HuH-7.5 (cell line): ENCODE data around the gene CCDC73.
"Not testable (repeated sequence)": the region's sequence is repeated elsewhere in the genome, so short reads cannot be mapped to it uniquely, and the experiment has no call there.

ENCODE experiments used
- DNase-seq: peaks from one replicate; pipeline ENCODE4 v3.0.0; 2011; ENCODE audit warnings: low spot score

CCDC73 gene

DNA sequence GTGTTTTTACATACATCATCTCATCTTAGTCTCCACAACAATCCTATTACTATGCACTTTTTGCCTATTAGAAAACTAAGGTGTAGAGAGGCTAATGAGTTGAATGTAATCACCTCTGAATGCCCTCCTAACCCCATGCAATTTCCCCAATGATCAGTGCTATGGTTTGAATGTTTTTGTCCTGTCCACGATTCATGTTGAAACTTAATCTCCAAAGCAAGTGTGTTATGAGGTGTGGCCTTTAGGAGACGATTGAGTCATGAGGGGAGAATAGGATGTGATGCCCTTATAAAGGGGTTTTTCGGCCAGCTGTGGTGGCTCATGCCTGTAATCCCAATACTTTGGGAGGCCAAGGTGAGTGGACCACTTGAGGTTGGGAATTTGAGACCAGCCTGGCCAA lies 2.0 kb upstream of the CCDC73 start:
- no peak for DNase-seq

DNA sequence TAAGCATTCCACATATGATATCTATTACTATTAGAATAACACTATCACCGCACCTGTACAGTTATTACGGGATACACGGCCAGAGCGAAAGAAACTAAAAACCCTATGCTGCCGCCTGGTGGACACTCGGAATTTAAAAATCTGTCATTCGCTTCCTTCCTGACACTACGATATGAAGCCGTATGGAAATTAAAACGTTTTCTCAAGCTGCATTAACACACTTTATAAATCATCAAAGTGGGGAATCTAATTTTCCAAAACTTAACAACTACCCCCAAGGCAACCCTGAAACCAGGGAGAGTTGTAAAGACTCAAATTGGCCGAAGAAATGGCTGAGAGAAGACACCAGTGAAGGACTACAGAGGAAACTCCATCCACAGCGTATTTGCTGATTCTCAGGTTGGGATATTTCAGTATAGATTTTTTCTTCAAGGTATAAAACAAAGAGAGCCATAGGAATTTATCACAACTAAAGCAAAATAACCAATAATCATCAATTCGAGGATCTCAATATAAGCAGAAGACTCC lies 1.4 kb downstream of the CCDC73 start:
- DNase-seq: no peak

DNA sequence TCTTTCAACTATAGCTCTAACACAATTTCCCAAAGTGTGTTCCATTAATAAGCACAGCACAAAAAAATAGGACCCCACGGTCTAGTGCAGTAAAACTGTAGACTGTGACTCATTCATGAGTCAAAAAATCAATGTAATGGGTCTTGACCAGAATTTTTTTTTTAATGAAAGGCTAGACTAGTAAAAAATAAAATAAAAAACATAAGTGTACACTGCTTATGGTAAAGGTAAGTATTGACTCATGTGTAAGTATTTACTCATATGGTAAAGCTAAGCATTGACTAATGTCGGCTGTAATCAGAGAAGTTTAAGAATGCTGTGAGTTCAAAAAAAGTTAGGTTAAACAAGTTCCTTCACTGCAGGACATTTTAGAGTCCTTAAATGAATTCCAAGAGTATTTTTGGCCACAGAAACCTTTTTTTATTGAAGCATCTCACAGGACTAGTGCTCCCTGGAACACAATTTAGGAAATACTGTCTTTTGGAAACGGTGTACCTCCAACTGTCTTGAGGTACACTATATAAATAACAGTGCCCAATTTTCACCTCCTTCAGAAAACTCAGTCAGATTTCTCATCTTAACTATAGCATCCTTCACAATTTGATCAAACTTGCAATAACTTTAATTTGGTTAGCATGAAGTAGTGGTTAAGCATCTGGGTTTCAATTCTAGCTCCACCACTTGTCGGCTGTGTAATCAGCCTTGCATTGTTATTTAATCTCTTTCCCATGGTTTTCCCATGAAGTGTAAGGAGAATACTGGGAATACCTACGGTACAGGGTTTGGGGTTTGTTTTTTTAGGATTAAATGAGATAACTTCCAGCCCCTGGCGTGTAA lies 2.1 kb downstream of the CCDC73 start:
- no peak for DNase-seq

DNA sequence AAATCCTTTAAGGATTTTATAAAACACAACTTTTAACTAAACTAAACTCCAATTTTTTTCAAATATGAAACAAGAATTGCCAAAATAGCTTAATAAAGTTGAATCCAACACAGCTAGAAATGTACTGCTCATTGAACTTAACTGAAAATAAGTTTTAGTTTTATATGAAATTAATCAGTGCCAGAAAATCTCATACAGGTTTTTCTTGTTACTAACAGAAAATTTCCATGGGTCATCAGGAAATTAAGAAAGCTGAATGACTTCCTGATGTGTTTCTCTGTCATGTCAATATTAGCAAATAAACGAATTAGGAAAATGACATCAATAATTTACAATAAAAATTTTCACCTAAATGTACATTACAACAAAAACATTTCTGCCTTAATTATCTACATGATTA lies 3.5 kb downstream of the CCDC73 start:
- DNase-seq: no peak

DNA sequence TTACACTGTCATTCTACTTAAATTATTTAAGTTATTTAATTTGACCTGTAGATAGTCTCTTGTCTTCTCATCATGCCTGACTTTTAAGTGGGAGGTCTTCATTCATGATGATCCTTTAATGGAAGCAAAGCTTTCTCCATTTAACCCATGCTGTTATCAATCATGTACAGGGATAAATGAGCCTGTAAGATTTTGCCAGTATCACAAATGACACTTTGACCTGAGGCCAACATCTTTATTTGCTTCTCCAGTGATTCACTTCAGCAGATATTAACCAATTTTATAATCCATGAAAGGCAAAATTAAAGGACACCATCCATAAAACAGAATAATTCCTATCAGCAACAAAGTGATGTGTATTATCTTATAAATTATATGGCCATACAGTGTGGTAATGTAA lies 7.7 kb downstream of the CCDC73 start:
- DNase-seq: no peak

DNA sequence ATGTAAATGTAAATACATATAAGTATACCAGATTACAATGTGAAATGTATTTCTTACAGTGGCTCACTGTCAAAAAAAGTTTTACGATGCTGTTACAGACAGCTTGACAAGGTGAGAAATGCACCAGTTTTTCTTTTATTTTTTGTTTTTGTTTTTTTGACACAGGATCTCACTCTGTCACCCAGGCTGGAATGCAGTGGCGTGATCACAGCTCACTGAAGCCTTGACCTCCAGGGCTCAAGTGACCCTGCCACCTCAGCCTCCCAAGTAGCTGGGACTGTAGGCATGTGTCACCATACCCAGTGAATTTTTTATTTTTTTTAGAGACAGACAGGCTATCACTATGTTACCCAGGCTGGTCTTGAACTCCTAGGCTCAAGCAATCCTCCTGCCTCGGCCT lies 9.2 kb downstream of the CCDC73 start:
- no peak for DNase-seq

DNA sequence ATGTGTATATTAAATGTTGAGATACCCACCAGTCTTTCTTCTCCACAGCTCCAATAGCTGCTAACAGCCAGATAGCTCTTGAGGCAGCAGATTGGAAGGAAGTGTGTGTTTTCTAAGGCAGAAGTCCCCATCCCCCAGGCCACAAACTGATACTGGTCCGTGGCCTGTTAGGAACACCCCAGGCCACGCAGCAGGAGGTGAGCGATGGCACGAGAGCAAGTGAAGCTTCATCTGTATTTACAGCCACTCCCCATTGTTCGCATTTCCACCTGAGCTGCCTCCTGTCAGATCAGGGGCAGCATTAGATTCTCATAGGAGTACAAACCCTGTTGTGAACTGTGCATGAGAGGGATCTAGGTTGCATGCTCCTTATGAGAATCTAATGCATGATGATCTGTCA lies 12.7 kb downstream of the CCDC73 start:
- DNase-seq: no peak

DNA sequence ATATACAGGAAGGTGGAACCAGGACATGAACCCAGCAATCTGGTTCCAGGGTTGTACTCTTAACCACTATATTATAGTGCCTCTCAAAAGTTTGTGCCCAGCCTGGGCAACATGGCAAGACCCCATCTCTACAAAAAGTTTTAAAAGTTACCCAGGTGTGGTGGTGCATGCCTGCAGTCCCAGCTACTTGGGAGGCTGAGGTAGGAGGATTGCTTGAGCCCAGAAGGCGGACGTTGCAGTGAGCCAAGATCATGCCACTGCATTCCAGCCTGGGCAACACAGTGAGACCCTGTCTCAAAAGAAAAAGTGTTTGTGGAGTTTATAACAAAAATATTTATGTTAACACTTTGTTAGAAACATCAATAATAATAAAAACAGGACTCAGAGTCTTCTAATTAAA lies 13.6 kb downstream of the CCDC73 start:
- not testable (repeated sequence) for DNase-seq

DNA sequence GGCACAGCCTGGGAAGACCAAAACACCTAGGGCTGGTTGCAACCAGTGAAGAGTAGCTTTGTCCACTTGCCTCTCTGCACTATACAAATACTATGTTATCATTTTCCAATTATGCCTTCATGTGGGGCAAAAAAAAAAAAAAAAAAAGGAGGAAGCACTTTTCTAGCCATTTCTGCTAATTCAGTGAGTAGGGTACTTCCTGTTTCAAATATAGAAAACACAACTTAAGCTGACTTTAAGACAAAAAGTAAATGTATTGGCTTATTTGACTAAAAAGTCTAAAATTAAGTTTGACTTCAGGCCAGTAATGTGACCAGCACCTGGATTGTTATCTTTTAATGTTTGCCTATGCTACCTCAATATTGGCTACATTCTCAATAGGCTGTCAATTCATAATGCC lies 15.3 kb downstream of the CCDC73 start:
- no peak for DNase-seq

DNA sequence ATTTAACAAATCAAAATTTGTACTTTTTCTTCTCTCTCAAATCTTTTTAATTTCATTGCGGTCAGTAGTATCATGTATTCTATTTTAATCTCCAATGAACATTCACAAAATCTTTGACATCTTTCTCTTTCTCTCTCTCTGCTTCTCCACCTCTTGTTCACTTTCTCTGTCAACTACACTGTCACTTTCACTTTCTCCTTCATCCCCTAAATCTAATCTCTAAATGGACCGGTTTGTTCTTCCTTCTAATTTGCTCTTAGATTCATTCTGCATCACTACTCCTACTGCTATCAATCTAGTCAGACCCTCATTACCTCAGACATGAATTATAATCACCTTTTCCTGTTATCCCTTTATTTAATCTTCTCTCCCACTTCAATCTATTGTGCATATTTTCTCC lies 18.6 kb downstream of the CCDC73 start:
- no peak for DNase-seq

DNA sequence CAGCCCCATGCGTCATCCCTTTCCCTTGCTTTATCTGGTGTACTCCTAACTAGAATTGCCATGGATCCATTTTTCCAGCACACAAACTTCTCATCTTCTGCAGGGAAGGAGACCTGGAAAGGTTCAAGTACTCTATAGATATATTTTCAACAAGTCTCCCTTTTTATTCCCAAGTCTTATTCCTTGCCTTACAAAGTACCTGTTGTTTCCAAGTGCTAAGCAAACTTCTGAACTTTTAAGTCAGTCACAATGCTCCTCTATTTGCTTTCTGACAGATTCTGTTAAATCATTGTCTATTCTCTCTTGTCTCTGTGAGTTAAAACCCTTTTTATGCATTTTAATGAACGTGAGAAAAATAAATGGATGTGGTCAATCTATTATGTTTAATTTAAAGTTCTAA lies 20.4 kb downstream of the CCDC73 start:
- DNase-seq: no peak

DNA sequence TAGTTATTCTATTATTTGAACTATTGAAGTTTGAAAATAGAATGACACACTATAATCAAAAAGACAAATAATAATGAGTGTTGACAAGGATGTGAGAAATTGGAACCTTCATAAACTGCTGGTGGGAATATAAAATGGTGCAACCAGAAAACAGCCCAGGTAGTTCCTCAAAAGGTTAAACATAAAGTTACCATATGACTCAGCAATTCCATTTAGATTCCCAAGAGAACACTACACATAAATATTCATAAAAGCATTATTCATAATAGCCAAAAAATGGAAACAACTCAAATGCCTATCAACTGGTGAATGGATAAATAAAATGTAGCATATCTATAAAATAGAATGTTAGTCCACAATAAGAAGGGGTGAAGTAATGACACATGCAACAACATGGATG lies 21.7 kb downstream of the CCDC73 start:
- no peak for DNase-seq

DNA sequence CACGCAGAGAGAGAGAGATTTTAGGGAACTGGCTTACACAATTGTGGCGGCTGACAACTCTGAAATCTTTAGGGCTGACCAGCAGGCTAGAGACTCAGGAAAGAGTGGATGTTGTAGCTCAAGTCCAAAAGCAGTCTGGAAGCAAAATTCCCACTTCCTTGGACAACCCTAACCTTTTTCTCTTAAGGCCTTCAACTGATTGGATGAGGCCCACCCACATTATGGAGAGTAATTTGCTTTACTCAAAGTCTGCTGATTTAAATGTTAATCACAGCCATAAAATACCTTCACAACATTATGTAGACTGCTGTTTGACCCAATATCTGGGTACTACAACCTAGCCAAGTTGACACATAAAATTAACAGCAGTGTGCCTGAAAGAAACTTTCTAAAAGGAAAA lies 32.7 kb downstream of the CCDC73 start:
- DNase-seq: not testable (repeated sequence)

DNA sequence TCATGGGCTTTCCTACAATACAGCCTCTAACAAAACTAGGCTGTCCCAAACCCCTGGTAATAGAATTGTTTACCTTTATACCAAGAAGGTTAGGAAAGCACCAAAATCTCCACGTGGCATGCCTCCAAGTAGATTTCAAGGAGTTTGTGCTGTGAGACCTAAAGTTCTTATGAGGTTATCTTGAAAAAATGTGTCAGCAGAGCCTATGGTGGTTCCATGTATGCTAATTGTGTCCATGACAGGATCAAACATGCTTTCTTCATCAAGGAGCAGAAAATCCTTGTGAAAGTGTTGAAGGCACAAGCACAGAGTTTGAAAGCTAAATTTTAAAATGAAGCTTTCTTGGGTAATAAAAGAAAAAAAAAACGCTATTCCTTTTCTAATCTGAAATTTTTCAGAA lies 36.2 kb downstream of the CCDC73 start:
- DNase-seq: no peak

DNA sequence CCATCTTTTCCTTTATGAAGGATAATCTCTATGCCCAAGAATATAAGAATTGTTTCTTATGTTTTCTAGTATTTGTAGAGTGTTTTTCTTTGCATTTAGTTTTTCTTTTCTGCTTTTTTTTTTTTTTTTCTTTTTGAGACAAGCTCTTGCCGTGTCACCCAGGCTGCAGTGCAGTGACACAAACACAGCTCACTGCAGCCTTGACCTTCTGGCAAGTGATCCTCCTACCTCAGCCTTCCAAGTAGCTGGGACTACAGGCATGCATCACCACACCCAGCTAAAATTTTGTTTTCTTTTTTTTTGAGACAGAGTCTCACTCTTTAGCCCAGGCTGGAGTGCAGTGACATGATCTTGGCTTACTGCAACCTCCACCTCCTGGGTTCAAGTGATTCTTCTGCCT lies 41.3 kb downstream of the CCDC73 start:
- DNase-seq: not testable (repeated sequence)

DNA sequence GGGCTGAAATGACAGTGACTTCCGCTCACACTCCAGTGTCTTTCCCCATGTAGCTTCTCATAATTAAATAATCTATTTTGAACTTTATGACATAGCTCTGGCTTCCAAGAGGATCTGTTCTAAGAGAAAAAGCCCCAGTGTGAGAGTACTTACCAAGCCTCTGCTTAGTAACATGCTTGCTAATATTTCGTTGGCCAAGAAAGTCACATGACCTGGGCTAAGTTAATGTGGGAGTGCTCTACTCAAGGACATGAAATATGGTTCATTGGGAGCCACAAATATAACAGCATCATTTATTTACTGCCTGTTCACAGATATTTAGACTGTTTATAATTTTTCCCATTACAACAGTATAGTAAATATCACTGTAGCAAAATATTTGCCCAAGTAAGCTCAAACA lies 42.5 kb downstream of the CCDC73 start:
- no peak for DNase-seq

DNA sequence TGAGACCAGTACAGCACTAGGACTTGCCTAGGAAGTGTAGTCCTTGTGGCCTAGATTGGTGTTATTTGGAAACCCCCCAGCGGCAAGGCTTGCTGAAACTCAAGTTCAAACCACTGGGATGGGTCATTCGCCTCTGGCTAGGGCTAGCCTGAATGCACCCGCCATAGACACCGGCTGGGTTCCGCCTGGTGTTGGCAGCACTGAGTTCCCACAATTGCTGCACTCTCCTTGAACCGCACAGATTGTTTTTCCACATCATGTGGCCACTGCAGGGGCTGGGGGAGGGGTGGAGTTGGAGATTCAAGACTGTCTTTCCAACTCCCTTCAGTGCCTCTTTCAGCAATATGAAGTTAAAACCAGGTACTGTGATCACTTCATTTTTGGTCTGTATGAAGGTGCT lies 43.1 kb downstream of the CCDC73 start:
- no peak for DNase-seq

DNA sequence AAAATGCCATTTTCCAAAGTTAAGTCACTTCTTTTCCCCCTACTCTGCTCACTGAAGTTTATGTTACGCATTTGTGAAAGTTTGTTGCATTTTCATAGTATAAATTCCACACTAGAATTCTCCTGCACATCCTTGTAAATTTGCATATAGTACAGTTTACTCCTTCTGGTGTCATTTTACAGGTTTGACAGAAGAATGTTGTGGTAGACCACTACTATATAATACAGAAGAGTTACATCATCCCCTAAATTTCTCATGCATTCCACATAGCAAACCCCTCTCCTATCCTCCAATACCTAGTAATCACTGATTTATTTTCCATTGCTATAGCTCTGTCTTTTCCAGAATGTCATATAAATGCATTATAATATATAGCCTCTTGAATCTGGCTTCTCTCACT lies 64.5 kb downstream of the CCDC73 start:
- DNase-seq: no peak

DNA sequence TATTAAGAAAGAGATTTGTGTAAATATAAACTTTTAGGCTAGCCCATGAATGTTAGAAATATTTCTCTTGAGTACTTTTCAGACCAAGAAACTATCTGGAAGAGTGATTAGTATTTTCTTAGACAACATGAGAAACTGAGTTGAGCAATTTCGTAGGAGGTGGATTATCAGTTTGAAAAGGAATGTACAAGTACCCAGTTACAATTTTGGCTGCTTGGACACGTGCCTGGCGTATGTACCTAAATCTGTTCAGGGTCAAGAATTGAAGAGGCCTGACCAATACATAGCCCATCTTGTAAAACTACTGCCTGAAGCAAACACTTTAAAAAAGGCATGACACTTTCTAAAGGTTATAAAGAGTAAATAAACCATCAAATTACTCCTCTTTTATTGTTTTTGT lies 71.1 kb downstream of the CCDC73 start:
- no peak for DNase-seq

DNA sequence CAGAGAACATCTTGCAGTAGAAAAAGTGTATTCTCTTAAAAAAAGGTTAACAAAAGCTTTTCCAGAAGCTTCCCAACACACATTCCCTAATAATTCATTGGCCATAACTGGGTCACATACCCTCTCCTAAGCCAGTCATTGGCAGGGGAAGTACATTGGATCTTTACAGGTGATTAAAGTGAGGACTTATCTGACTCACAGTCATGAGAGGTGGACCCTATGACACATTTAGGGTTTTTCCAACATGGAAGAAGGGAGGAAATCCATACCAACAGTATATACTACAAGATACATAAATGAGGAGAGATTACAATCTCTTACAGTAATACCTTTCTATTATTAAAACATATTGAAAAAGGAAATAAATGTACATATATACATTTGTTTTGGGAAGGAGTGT lies 72.2 kb downstream of the CCDC73 start:
- no peak for DNase-seq

DNA sequence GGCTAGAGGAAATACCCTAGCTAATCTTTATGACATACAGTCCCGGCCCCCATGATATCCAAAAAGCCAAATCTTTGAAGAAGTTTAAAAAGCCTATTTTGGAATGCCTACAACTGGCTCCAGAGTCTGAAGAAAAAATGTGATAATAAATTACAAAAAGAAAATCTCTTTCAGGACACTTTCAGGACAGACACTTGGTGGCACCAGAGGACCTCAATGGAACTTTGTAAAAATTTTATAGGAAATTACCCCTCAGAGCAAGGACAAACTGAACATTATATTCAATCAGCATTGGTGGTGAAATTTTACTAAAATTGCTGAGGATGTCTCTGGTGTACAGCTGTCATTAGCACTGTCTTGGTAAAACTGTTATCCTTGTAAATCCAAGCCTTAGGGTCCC lies 81.0 kb downstream of the CCDC73 start:
- no peak for DNase-seq

DNA sequence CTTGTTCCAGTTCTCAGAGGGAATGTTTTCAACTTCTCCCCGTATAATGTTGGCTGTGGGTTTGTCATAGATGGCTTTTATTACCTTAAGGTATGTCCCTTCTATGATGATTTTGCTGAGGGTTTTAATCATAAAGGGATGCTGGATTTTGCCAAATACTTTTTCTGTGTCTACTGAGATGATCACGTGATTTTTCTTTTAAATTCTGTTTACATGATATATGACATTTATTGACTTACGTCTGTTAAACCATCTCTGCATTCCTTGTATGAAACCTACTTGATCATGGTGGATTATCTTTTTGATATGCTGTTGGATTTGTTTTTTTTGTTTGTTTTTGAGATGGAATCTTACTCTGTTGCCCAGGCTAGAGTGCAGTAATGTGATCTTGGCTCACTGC lies 85.5 kb downstream of the CCDC73 start:
- DNase-seq: not testable (repeated sequence)

DNA sequence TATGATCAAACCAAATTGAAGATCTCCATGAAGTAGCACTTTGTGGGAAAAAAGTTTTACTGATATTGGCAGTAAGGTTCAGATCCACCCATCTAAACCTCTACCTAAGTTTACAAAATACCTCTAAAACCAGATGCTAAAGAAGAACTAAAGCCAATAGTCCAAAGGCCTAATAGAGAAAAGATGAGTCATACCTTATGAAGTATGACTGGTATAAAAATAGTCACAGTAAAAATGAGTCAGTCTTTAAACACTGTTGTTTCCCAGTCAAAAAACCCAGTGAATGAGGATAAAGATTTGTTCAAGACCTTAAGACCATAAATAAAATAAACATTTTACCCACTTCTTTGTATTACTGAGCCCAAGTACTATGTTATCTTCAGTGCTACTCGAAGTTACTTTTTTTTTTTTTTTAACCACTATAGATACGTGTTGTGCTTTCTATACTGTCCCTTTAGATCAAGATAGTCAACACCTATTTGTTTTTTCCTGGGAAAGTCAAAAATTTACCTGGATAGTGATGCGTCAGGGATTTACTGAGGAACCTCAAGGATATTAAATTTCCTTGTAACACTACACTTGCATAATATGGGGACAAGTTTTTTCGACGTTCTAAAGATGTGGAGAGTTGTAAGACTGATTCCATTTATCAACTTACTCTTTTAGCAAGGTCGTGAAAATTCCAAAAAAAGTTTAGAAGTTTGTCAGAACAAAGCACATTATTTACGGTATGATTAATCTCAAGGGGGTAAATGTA lies 87.3 kb downstream of the CCDC73 start:
- DNase-seq: no peak
